Heart right ventricle (tissue), 16 donors: ENCODE measurements around the gene IGIP. TPM values are rescaled to one million over a fixed set of nuclear protein-coding genes. Genes with fewer than 3 reads are reported as not detected.

Experiments used
- ATAC-seq, 8 donors: fragments of 200-7000 bp; cut with Tn5 transposase; one replicate each; pipeline ENCODE4 v1.9.1; 2020; ENCODE audit warnings: mild to moderate bottlenecking in 8 of 8, moderate library complexity in 8 of 8, moderate number of reproducible peaks in 1 of 8
- DNase-seq, 2 donors: peaks; one replicate each; pipeline ENCODE4 v3.0.0-alpha.2; 2020
- H3K27ac ChIP-seq, 10 donors: fragments of 200-600 bp; sonication (generic) in 2 of 10; one replicate each; pipeline versions ENCODE4 v1.5.0 to v1.8.0; 2020 to 2022; ENCODE audit warnings: mild to moderate bottlenecking in 3 of 10
- H3K27me3 ChIP-seq, 7 donors: fragments of 200-600 bp; one replicate each; pipeline ENCODE4 v1.8.0; 2021 to 2022; ENCODE audit warnings: mild to moderate bottlenecking in 2 of 7
- H3K36me3 ChIP-seq, 9 donors: fragments of 200-600 bp; sonication (generic) in 1 of 9; one replicate each; pipeline versions ENCODE4 v1.5.0 to v1.8.0; 2020 to 2022; ENCODE audit warnings: mild to moderate bottlenecking in 2 of 9
- H3K4me1 ChIP-seq, 9 donors: fragments of 200-600 bp; sonication (generic) in 1 of 9; one replicate each; pipeline versions ENCODE4 v1.5.0 to v1.8.0; 2020 to 2022; ENCODE audit warnings: mild to moderate bottlenecking in 4 of 9
- H3K4me3 ChIP-seq, 10 donors: fragments of 200-600 bp; sonication (generic) in 2 of 10; one replicate each; pipeline versions ENCODE4 v1.5.0 to v1.8.0; 2020 to 2022; ENCODE audit warnings: mild to moderate bottlenecking in 7 of 10, moderate library complexity in 2 of 10
- H3K9me3 ChIP-seq, 11 donors: fragments of 200-600 bp in 10 of 11; sonication (generic) in 2 of 11; one replicate each; pipeline versions ENCODE4 v1.5.0 to v1.8.0; 2013 to 2022; ENCODE audit warnings: mild to moderate bottlenecking in 2 of 11, control low read depth in 1 of 11, moderate library complexity in 1 of 11
- CTCF ChIP-seq, 9 donors: fragments of 200-600 bp; sonication (generic) in 2 of 9; IDR thresholded peaks; one replicate each; pipeline versions ENCODE4 v1.5.0 to v1.8.0; 2021 to 2022; ENCODE audit warnings: antibody characterized with exemption in 9 of 9, mild to moderate bottlenecking in 5 of 9, moderate library complexity in 1 of 9
- WGBS, 2 donors: extraction: QIAGEN DNeasy Blood & Tissue Kit; methylation state at CpG; one replicate each; pipeline ENCODE4 v1.1.7; 2013; ENCODE audit warnings: inconsistent platforms in 1 of 2; 5-methylcytosine and 5-hydroxymethylcytosine counted together
- intact Hi-C, 10 donors: fragments of 100-400 bp; cut with DNase I; formaldehyde crosslinking; loops; one replicate each; pipeline versions ENCODE4 v1.11.1 to v1.14.2; 2022
- long read RNA-seq, 3 donors: library from polyadenylated mRNA; unstranded; transcript quantifications; one replicate each; pipeline ENCODE4 v2.0.0, GENCODE V29; 2020 to 2021
- polyA plus RNA-seq, 2 donors: library from polyadenylated mRNA; stranded (reverse); fragments of 200-250 nt; gene quantifications; one replicate each; pipeline ENCODE4 v1.2.3, GENCODE V29; 2013
- total RNA-seq, 10 donors: library from RNA; stranded (reverse); fragmentation: NEBNext Ultra II Directional in 3 of 10; extraction: Animal tissue kit (Norgen Biotek cat#: 25700) in 3 of 10; gene quantifications; one replicate each; pipeline versions ENCODE4 v1.2.1 to v1.2.4, GENCODE V29; 2021 to 2023
- donor health status: Arrhythmogenic right ventricular cardiomyopathy.
- donor health status: ischemic (EF 13 %, LVEDD 7.1; RV severe dilation, severe dysfunction).
- donor health status: healthy with polysubstance abuse.
- donor health status: DM: no; HTN: yes; CAD: no.
- donor health status: DM: no; HTN: no; CAD: no.
- donor health status: ischemic (EF 25% LVEDD 6.9; RV normal size, moderate dysfunction).
- donor health status: ischemic (EF 25% LVEDD 5.7; RV mildly dilated, moderate dysfunction).
- donor health status: healthy.
- donor health status: DM: yes; HTN: yes; CAD: no.
- donor health status: Ischemic cardiomyopathy.
- donor health status: ischemic (EF 35%, LVEDD 5.7; RV mildly dilated, moderate dysfunction).
- donor health status: nonischemic (EF 11% LVEDD 7.7; RV severe dilation, severe dysfunction).
- donor health status: DM: yes; HTN: yes; CAD: no.
- donor health status: PGD.
- donor health status: ischemic (EF 29% LVEDD 5.4; RV normal size, mild dysfunction).
- donor health status: nonischemic (EF 23%, LVEDD 6.1; RV moderate dilation, normal function).

The IGIP gene
- total RNA-seq (10 to 100 TPM in 8 of 10 donors, 1 to 10 TPM in 2; 9.5 to 17.2 (median 13.0) TPM), polyA plus RNA-seq (10 to 100 TPM in 1 of 2 donors, 1 to 10 TPM in 1; 5.0 to 12.1 TPM)
- long read RNA-seq, donor 1, transcript IGIP-201 (1 exons, 3,458 nt), result major isoform, 9 of 9 reads
- long read RNA-seq, donor 1, partial matches to known transcripts, result 0 of 9 reads
- long read RNA-seq, donor 1, other reads (novel, unspliced or antisense), result 0 of 9 reads
- long read RNA-seq, donor 2, partial matches to known transcripts, result 0 of 4 reads
- long read RNA-seq, donor 2, other reads (novel, unspliced or antisense), result 0 of 4 reads
- long read RNA-seq, donor 3, partial matches to known transcripts, result 0 of 2 reads
- long read RNA-seq, donor 3, other reads (novel, unspliced or antisense), result 0 of 2 reads

GRCh38 chr5:140125637-140126036 is at the start of gene IGIP:
Gene IGIP (plus strand): TSS chr5:140125937. CDS start chr5:140128477, 2,540 bp downstream.
- Histone ChIP-seq H3K36me3 (no peaks in the 10 kb centered on the region), H3K9me3 (no peaks in the 10 kb centered on the region), H3K27me3 (no peaks in the 10 kb centered on the region), H3K4me1 (peaks cover 3 to 26% (median 19%) of the 10 kb centered on the region in 9 donors), H3K27ac (no peak within 1 kb of the TSS), H3K4me3 (no peak within 1 kb of the TSS)
- no peak for TF ChIP-seq CTCF (IDR thresholded peaks at IDR 0.05)
- DNase-seq (no peak), ATAC-seq (no peak)
- intact Hi-C loops, result no loop called here
- WGBS, 2 donors, result 97% methylated on average over 4 of the region's 4 CpGs

- no peak for TF ChIP-seq CTCF (IDR thresholded peaks at IDR 0.05)
- DNase-seq, result no peak
- WGBS, 2 donors, result 93 to 97% methylated on average over 1 of the region's 1 CpG
- intact Hi-C loops, result loop anchor here in 5 of 10 donors (5.0 to 10.0 kb wide), 3 partner anchors 66 to 279 kb away; no protein-coding TSS in a partner anchor
- no peak overlapping the region for H3K4me3 ChIP-seq
- peaks cover 0 to 20% (median 0%) of the 10 kb centered on the region in 7 donors for H3K27me3 ChIP-seq
- H3K27ac ChIP-seq, result no peak overlapping the region
- H3K9me3 ChIP-seq, result no peaks in the 10 kb centered on the region
- no peaks in the 10 kb centered on the region for H3K36me3 ChIP-seq
- no peak for ATAC-seq
- H3K4me1 ChIP-seq, result peaks cover 0 to 7% (median 3%) of the 10 kb centered on the region in 9 donors
Measured at GRCh38 chr5:140076142-140076541, 49.6 kb upstream of the IGIP start.

- no peak overlapping the region for H3K4me3 ChIP-seq
- intact Hi-C loops, result loop anchor here in 5 of 10 donors (5.0 to 10.0 kb wide), 3 partner anchors 66 to 278 kb away; no protein-coding TSS in a partner anchor
- ATAC-seq (no peak), DNase-seq (no peak)
- TF ChIP-seq CTCF (IDR thresholded peaks at IDR 0.05), result no peak
- peaks cover 0 to 7% (median 3%) of the 10 kb centered on the region in 9 donors for H3K4me1 ChIP-seq
- H3K36me3 ChIP-seq, result no peaks in the 10 kb centered on the region
- peaks cover 0 to 20% (median 0%) of the 10 kb centered on the region in 7 donors for H3K27me3 ChIP-seq
- no peak overlapping the region for H3K27ac ChIP-seq
- WGBS, 2 donors, result 67 to 79% methylated on average over 2 of the region's 2 CpGs
- H3K9me3 ChIP-seq, result no peaks in the 10 kb centered on the region
Measured at GRCh38 chr5:140076788-140077187, 48.9 kb upstream of the IGIP start.

- Histone ChIP-seq H3K4me1 (peaks cover 0 to 9% (median 0%) of the 10 kb centered on the region in 9 donors), H3K27me3 (peaks cover 0 to 39% (median 0%) of the 10 kb centered on the region in 7 donors), H3K9me3 (no peaks in the 10 kb centered on the region), H3K27ac (no peak overlapping the region), H3K4me3 (no peak overlapping the region), H3K36me3 (no peaks in the 10 kb centered on the region)
- no peak for TF ChIP-seq CTCF (IDR thresholded peaks at IDR 0.05)
- ATAC-seq, result no peak
- intact Hi-C loops, result no loop called here
- DNase-seq, result no peak
- WGBS, 2 donors, result 42 to 55% methylated on average over 1 of the region's 1 CpG
Measured at GRCh38 chr5:140083120-140083519, 42.6 kb upstream of the IGIP start.
